SK-N-SH (cell line): ENCODE results near the gene RIMS1. TPM values are rescaled to one million over a fixed set of nuclear protein-coding genes. Genes with fewer than 3 reads are reported as not detected.
A peak's percentile ranks its signal among the peaks of the same experiment; 100 is the strongest.

Source experiments
- CTCF ChIA-PET: fragments of 300-600, 350-600 bp; formaldehyde crosslinking; extraction: SDS; loops from one replicate; lab custom pipeline; 2021; lab: Yijun Ruan, JAX
- POLR2A ChIA-PET: fragments of 350-600 bp; sonication (Branson Sonifier 250); formaldehyde crosslinking; extraction: SDS; loops from one replicate; lab custom pipeline; 2020; ENCODE audit warnings: antibody characterized with exemption, inconsistent platforms; lab: Yijun Ruan, JAX
- DNase-seq: peaks from one replicate; pipeline ENCODE4 v3.0.0; 2012
- H2AFZ ChIP-seq: fragments of 200-600 bp; sonication (generic); 2 replicates; pipeline ENCODE4 v1.8.1; 2016; ENCODE audit warnings: antibody characterized with exemption, mild to moderate bottlenecking, low read depth
- H3F3A ChIP-seq: fragments of 200-600 bp; sonication (generic); replicated peaks from 2 replicates; pipeline ENCODE3; 2016; ENCODE audit warnings: antibody characterized with exemption, mild to moderate bottlenecking; ENCODE audit not compliant: insufficient read depth
- H3K27ac ChIP-seq, 2 experiments: fragments of 200-500 bp in 1 of 2; fragments of 200-600 bp in 1 of 2; sonication (Bioruptor generic) in 1 of 2; sonication (generic), shearing (Covaris generic) in 1 of 2; 2 replicates each; pipeline versions ENCODE4 v1.5.1 to v1.6.1; 2014 to 2016; ENCODE audit warnings: low read depth in 2 of 2, inconsistent platforms in 1 of 2, low read length in 1 of 2, mild to moderate bottlenecking in 1 of 2, mixed read lengths in 1 of 2
- H3K27me3 ChIP-seq: fragments of 200-600 bp; sonication (generic), shearing (Covaris generic); 2 replicates; pipeline ENCODE4 v1.6.1; 2016; ENCODE audit warnings: mixed run types; ENCODE audit not compliant: insufficient read depth
- H3K36me3 ChIP-seq, 2 experiments: fragments of 200-500 bp in 1 of 2; fragments of 200-600 bp in 1 of 2; sonication (Bioruptor generic) in 1 of 2; sonication (generic) in 1 of 2; replicated peaks in 1 of 2; 2 replicates each; pipeline versions ENCODE3 to v1.5.1; 2014 to 2016; ENCODE audit warnings: low read length in 1 of 2, mild to moderate bottlenecking in 1 of 2; ENCODE audit not compliant: insufficient read depth in 2 of 2, control insufficient read depth in 1 of 2
- H3K4me1 ChIP-seq, 2 experiments: fragments of 200-500 bp in 1 of 2; fragments of 200-600 bp in 1 of 2; sonication (Bioruptor generic) in 1 of 2; sonication (generic), shearing (Covaris generic) in 1 of 2; 2 replicates each; pipeline versions ENCODE4 v1.5.1 to v1.6.1; 2014 to 2016; ENCODE audit warnings: low read depth in 1 of 2, low read length in 1 of 2, mixed run types in 1 of 2; ENCODE audit not compliant: insufficient read depth in 2 of 2, control insufficient read depth in 1 of 2
- H3K4me2 ChIP-seq: fragments of 200-600 bp; sonication (generic), shearing (Covaris generic); 2 replicates; pipeline ENCODE4 v1.6.1; 2017; ENCODE audit warnings: mixed run types
- H3K4me3 ChIP-seq, 2 experiments: fragments of 200-500 bp in 1 of 2; fragments of 200-600 bp in 1 of 2; sonication (Bioruptor generic) in 1 of 2; sonication (generic), shearing (Covaris generic) in 1 of 2; 2 replicates each; pipeline versions ENCODE4 v1.5.1 to v1.8.1; 2014 to 2016; ENCODE audit warnings: low read depth in 2 of 2, inconsistent platforms in 1 of 2, low read length in 1 of 2, mild to moderate bottlenecking in 1 of 2, mixed read lengths in 1 of 2, moderate library complexity in 1 of 2
- H3K79me2 ChIP-seq: fragments of 200-600 bp; sonication (generic); 2 replicates; pipeline ENCODE4 v1.8.1; 2017; ENCODE audit warnings: mild to moderate bottlenecking; ENCODE audit not compliant: insufficient read depth
- H3K9ac ChIP-seq: fragments of 200-600 bp; sonication (generic); 2 replicates; pipeline ENCODE4 v1.6.1; 2017; ENCODE audit warnings: mixed run types
- H3K9me2 ChIP-seq: fragments of 200-600 bp; sonication (generic); 2 replicates; pipeline ENCODE4 v1.6.1; 2017; ENCODE audit warnings: mixed run types
- H3K9me3 ChIP-seq: fragments of 200-600 bp; sonication (generic); 2 replicates; pipeline ENCODE4 v1.6.1; 2017; ENCODE audit warnings: mixed run types, mild to moderate bottlenecking, moderate library complexity
- H4K20me1 ChIP-seq: fragments of 200-600 bp; sonication (generic); 2 replicates; pipeline ENCODE4 v1.6.1; 2017; ENCODE audit warnings: mild to moderate bottlenecking, mixed run types; ENCODE audit not compliant: insufficient read depth
- CTCF ChIP-seq: fragments of 200-600 bp; sonication (generic); IDR thresholded peaks from 2 replicates; pipeline ENCODE4 v1.6.1; 2017; ENCODE audit warnings: antibody characterized with exemption, mild to moderate bottlenecking, moderate library complexity
- ELF1 ChIP-seq: IDR thresholded peaks from 2 replicates; pipeline ENCODE4 v1.4.0; 2012
- EP300 ChIP-seq, 2 experiments: IDR thresholded peaks; 2 replicates each; pipeline versions ENCODE4 v1.4.0 to v1.6.1; 2012; ENCODE audit warnings: borderline replicate concordance in 1 of 2, low read depth in 1 of 2, low read length in 1 of 2
- FOXJ3 ChIP-seq: sonication (generic); formaldehyde crosslinking; IDR thresholded peaks from 2 replicates; pipeline ENCODE4 v1.5.1; 2020; ENCODE audit warnings: mild to moderate bottlenecking, missing genetic modification reagents
- FOXM1 ChIP-seq: IDR thresholded peaks from 2 replicates; pipeline ENCODE4 v1.4.0; 2012; ENCODE audit warnings: low read depth, mild to moderate bottlenecking
- IRF3 ChIP-seq: fragments of 150-350 bp; IDR thresholded peaks from 2 replicates; pipeline ENCODE4 v1.6.1; 2016; ENCODE audit warnings: mild to moderate bottlenecking, low read depth, low read length
- JUND ChIP-seq: IDR thresholded peaks from 2 replicates; pipeline ENCODE4 v1.4.0; 2012
- NRF1 ChIP-seq: IDR thresholded peaks from 2 replicates; pipeline ENCODE4 v1.6.1; 2012; ENCODE audit warnings: low read depth, mild to moderate bottlenecking, low read length
- PBX3 ChIP-seq: IDR thresholded peaks from 2 replicates; pipeline ENCODE4; 2012
- RAD21 ChIP-seq: IDR thresholded peaks from 2 replicates; pipeline ENCODE4 v1.6.1; 2012; ENCODE audit warnings: mild to moderate bottlenecking, low read length
- REST ChIP-seq: IDR thresholded peaks from 2 replicates; pipeline ENCODE4 v1.6.1; 2012; ENCODE audit warnings: mild to moderate bottlenecking, low read depth, low read length, moderate library complexity
- SIN3A ChIP-seq: IDR thresholded peaks from 2 replicates; pipeline ENCODE4 v1.6.1; 2012; ENCODE audit warnings: low read depth, mild to moderate bottlenecking, low read length, moderate library complexity, borderline replicate concordance
- SMC3 ChIP-seq: IDR thresholded peaks from 2 replicates; pipeline ENCODE4 v1.6.1; 2012; ENCODE audit warnings: low read depth, low read length, improper control_type of control experiment
- TEAD4 ChIP-seq: IDR thresholded peaks from 2 replicates; pipeline ENCODE4 v1.4.0; 2012; ENCODE audit warnings: mild to moderate bottlenecking, borderline replicate concordance; ENCODE audit not compliant: insufficient read depth
- USF1 ChIP-seq: IDR thresholded peaks from 2 replicates; pipeline ENCODE4 v1.4.0; 2012; ENCODE audit warnings: low read depth, borderline replicate concordance
- YY1 ChIP-seq: IDR thresholded peaks from 2 replicates; pipeline ENCODE4 v1.4.0; 2012; ENCODE audit warnings: low read depth, mild to moderate bottlenecking
- WGBS: methylation state at CpG from one replicate; pipeline ENCODE4 v1.1.6; 2017; ENCODE audit warnings: low lambda C conversion rate; 5-methylcytosine and 5-hydroxymethylcytosine counted together
- polyA plus RNA-seq, 3 experiments: library from polyadenylated mRNA; depleted of rRNA; stranded (reverse); fragments of >200 nt; gene quantifications; 2 replicates each; pipeline ENCODE4 v1.2.3, GENCODE V29; 2012

Gene RIMS1
- polyA plus RNA-seq, 1 of the 3 experiments (the other 2 are of a cell fraction) = 0.20 TPM

GRCh38 chr6:72218125-72218524, 331.8 kb downstream of the RIMS1 start:
- POLR2A ChIA-PET = no interaction called here
- 48% methylated on average over 2 of the region's 2 CpGs for WGBS
- no peaks in the 10 kb centered on the region for H3K27me3 ChIP-seq
- no peak overlapping the region for H3K9ac ChIP-seq
- no peaks in the 10 kb centered on the region for H3F3A ChIP-seq
- peaks cover 0 to 12% of the 10 kb centered on the region in 2 experiments; a peak in 2 of 4 replicates for H3K4me1 ChIP-seq
- H2AFZ ChIP-seq = no peak overlapping the region
- peak; percentile 55 for DNase-seq
- no peak overlapping the region for H3K4me3 ChIP-seq
- no peaks in the 10 kb centered on the region for H3K36me3 ChIP-seq
- TF ChIP-seq JUND (no peak), RAD21 (peak; percentile 63), PBX3 (no peak), SMC3 (peak; percentile 38; the same call in 1 of the 2 replicates), REST (no peak), CTCF (peak; percentile 54), NRF1 (no peak), USF1 (no peak)
- no peaks in the 10 kb centered on the region for H3K9me3 ChIP-seq
- H3K79me2 ChIP-seq = no peaks in the 10 kb centered on the region
- no peaks in the 10 kb centered on the region; the same call in 1 of the 2 replicates for H3K9me2 ChIP-seq
- H3K27ac ChIP-seq = no peak overlapping the region; a peak in 1 of 4 replicates
- H4K20me1 ChIP-seq = no peaks in the 10 kb centered on the region
- CTCF ChIA-PET = interaction anchor here (0.7 to 1.7 kb wide), 4 partner anchors 9 to 19 kb away, joined by 3 to 7 read pairs (median 3); no protein-coding TSS in a partner anchor
- no peak overlapping the region for H3K4me2 ChIP-seq

GRCh38 chr6:72219536-72219935, 333.2 kb downstream of the RIMS1 start:
- Histone ChIP-seq H3K27me3 (no peaks in the 10 kb centered on the region), H3K4me1 (peaks cover 0 to 12% of the 10 kb centered on the region in 2 experiments; a peak in 2 of 4 replicates), H3F3A (no peaks in the 10 kb centered on the region), H3K79me2 (no peaks in the 10 kb centered on the region), H4K20me1 (no peaks in the 10 kb centered on the region), H2AFZ (no peak overlapping the region), H3K4me3 (no peak overlapping the region), H3K9ac (no peak overlapping the region), H3K4me2 (no peak overlapping the region), H3K9me2 (no peaks in the 10 kb centered on the region), H3K36me3 (no peaks in the 10 kb centered on the region), H3K27ac (no peak overlapping the region), H3K9me3 (no peaks in the 10 kb centered on the region)
- POLR2A ChIA-PET = no interaction called here
- DNase-seq = no peak
- CTCF ChIA-PET = interaction anchor here (1.0 kb wide), 1 partner anchor 18 kb away, joined by 3 read pairs; no protein-coding TSS in a partner anchor
- TF ChIP-seq RAD21 (no peak), NRF1 (no peak), TEAD4 (no peak), YY1 (no peak), FOXM1 (no peak), ELF1 (no peak), EP300 (IDR thresholded peaks at IDR 0.05; ENCODE audit: borderline replicate concordance in 1 of 2, low read depth in 1 of 2, low read length in 1 of 2) (no peak), SIN3A (no peak), FOXJ3 (CRISPR knock-in tag) (no peak), PBX3 (no peak), IRF3 (no peak), USF1 (no peak)
